NCI-H1048 (cell line): Measurements from ENCODE around the gene GALE.
"Not testable (repeated sequence)": the region's sequence is repeated elsewhere in the genome, so short reads cannot be mapped to it uniquely, and the experiment has no call there.

Experiments
- DNase-seq: peaks from one replicate; lab custom pipeline; 2025; lab: John Stamatoyannopoulos, UW

The GALE gene

GRCh38 chr1:23800400-23801337 is at the start of gene GALE:
Gene GALE, minus strand, starts transcription at chr1:23800754. Its CDS starts 1,747 bp downstream, at chr1:23799007.
- DNase-seq = peak; percentile 83

GRCh38 chr1:23848673-23849616 is 48.4 kb upstream of the GALE start:
- DNase-seq = no peak

- DNase-seq = not testable (repeated sequence)
Observed at GRCh38 chr1:23847482-23848095, 47.0 kb upstream of the GALE start.

GRCh38 chr1:23845163-23845562 is 44.6 kb upstream of the GALE start:
- no peak for DNase-seq

- DNase-seq = no peak
Observed at GRCh38 chr1:23843644-23844043, 43.1 kb upstream of the GALE start.

- DNase-seq = no peak
Observed at GRCh38 chr1:23838401-23838866, 37.9 kb upstream of the GALE start.

GRCh38 chr1:23837908-23838307 is 37.4 kb upstream of the GALE start:
- DNase-seq = no peak

GRCh38 chr1:23836037-23836436 is 35.5 kb upstream of the GALE start:
- DNase-seq = no peak

- DNase-seq = not testable (repeated sequence)
Observed at GRCh38 chr1:23834156-23834555, 33.6 kb upstream of the GALE start.

GRCh38 chr1:23827717-23828116 is 27.2 kb upstream of the GALE start:
- DNase-seq = no peak

- not testable (repeated sequence) for DNase-seq
Observed at GRCh38 chr1:23826590-23826989, 26.0 kb upstream of the GALE start.

GRCh38 chr1:23825762-23826522 is 25.4 kb upstream of the GALE start:
- no peak for DNase-seq

GRCh38 chr1:23825076-23825761 is 24.7 kb upstream of the GALE start, which contains the start of gene HMGCL:
Gene HMGCL, minus strand, starts transcription at chr1:23825429. Its CDS starts 14 bp downstream, at chr1:23825415.
- DNase-seq = peak; percentile 75

- DNase-seq = no peak
Observed at GRCh38 chr1:23824711-23825075, 24.1 kb upstream of the GALE start.

GRCh38 chr1:23823767-23824166 is 23.2 kb upstream of the GALE start:
- DNase-seq = no peak

- no peak for DNase-seq
Observed at GRCh38 chr1:23817633-23818032, 17.1 kb upstream of the GALE start.

GRCh38 chr1:23816906-23817305 is 16.4 kb upstream of the GALE start:
- no peak for DNase-seq

- DNase-seq = no peak
Observed at GRCh38 chr1:23816361-23816760, 15.8 kb upstream of the GALE start.

GRCh38 chr1:23814016-23814415 is 13.5 kb upstream of the GALE start:
- DNase-seq = no peak

- no peak for DNase-seq
Observed at GRCh38 chr1:23810818-23811540, 10.4 kb upstream of the GALE start.
